Measurements from ENCODE around the gene OBP2A. TPM values are rescaled to one million over a fixed set of nuclear protein-coding genes. Genes with fewer than 3 reads are reported as not detected.
"Not testable (repeated sequence)": the region's sequence is repeated elsewhere in the genome, so short reads cannot be mapped to it uniquely, and the experiment has no call there.

Gene OBP2A
- total RNA-seq, 4 donors from 2014 or later, result not detected

GRCh38 chr9:135547756-135548736 lies 2.1 kb downstream of the OBP2A start:
- DNase-seq (ENCODE audit: low spot score), result no peak
- ATAC-seq (ENCODE audit: low FRiP score), result no peak
- no peak for TF ChIP-seq CTCF (IDR thresholded peaks at IDR 0.05)

GRCh38 chr9:135549478-135550343 lies 3.8 kb downstream of the OBP2A start:
- DNase-seq (ENCODE audit: low spot score); ATAC-seq (ENCODE audit: low FRiP score): not testable (repeated sequence)

DNA sequence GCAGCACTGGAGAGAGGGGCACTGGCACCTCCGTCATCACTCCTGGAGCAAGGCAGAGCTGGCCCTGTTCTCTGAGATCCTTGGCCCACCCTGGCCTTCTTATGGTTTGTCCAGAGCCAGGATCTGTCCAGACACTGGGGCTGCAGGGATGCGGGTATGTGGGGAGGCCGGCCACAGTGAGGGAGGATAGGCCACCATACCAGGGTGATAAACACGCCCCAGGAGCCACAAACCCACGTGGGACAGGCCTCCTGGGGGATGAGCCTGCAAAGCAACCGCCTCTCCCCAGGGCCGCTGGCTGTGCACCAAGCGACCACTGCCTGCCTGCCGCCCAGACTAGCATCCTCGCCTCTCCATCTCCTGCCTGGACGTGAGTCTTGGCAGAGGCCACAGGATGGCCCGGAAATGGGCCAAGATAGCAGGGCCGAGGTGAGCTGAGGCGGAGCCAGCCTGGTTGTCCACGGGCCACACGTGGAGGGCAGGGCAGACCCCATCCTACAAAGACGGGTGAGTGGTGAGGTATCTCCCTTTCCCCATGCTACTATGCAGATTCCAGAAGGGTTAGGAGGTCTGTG lies 4.5 kb downstream of the OBP2A start:
- DNase-seq (ENCODE audit: low spot score) (no peak), ATAC-seq (ENCODE audit: low FRiP score) (no peak)
- no peak for TF ChIP-seq CTCF (IDR thresholded peaks at IDR 0.05)

DNA sequence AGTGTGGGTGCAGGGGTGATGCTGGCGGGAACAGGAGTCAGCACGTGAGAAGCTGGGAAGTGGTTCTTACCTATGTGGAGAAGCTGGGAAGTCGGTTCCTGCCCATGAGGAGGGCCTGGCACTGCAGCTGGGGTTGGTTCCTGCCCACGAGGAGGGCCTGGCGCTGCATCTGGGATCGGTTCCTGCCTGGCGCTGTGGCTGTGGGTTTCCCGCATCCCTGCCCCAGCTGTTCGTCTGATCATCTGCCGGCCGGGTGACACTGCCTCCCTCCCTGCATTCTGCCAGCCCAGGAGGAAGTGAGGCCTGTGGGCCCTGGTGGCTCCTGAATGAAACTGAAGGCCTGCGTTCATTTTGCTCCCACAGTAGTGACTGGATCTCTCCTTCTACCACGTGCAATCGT lies 5.1 kb downstream of the OBP2A start:
- TF ChIP-seq CTCF (IDR thresholded peaks at IDR 0.05), result no peak
- no peak for DNase-seq (ENCODE audit: low spot score)
- ATAC-seq (ENCODE audit: low FRiP score), result no peak

- no peak for TF ChIP-seq CTCF (IDR thresholded peaks at IDR 0.05)
- DNase-seq (ENCODE audit: low spot score), result no peak
- no peak for ATAC-seq (ENCODE audit: low FRiP score)
Observed at GRCh38 chr9:135551456-135551855, 5.5 kb downstream of the OBP2A start.

GRCh38 chr9:135552021-135552697 lies 6.2 kb downstream of the OBP2A start:
- no peak for TF ChIP-seq CTCF (IDR thresholded peaks at IDR 0.05)
- no peak for DNase-seq (ENCODE audit: low spot score)
- ATAC-seq (ENCODE audit: low FRiP score), result no peak
